HEK293T (cell line): Measurements from ENCODE around the gene VWA1.

ENCODE experiments used
- CTCF ChIA-PET: fragments of 350-600 bp; formaldehyde crosslinking; extraction: SDS; loops from one replicate; lab custom pipeline; 2021; ENCODE audit warnings: antibody characterized with exemption, inconsistent platforms; lab: Yijun Ruan, JAX
- POLR2A ChIA-PET: fragments of 350-600 bp; formaldehyde crosslinking; extraction: SDS; loops from one replicate; lab custom pipeline; 2020; ENCODE audit warnings: antibody characterized with exemption, inconsistent platforms; lab: Yijun Ruan, JAX
- DNase-seq: peaks from one replicate; pipeline ENCODE4 v3.0.0; 2012; ENCODE audit warnings: mixed read lengths; ENCODE audit errors: extremely low spot score
- ARNT ChIP-seq: fragments of 450-650 bp; IDR thresholded peaks from 2 replicates; pipeline ENCODE4 v1.6.1; 2017; ENCODE audit warnings: mild to moderate bottlenecking
- BHLHE40 ChIP-seq: fragments of 450-650 bp; IDR thresholded peaks from 2 replicates; pipeline ENCODE4 v1.6.1; 2016; ENCODE audit warnings: mild to moderate bottlenecking, moderate library complexity, borderline replicate concordance
- CTBP1 ChIP-seq: fragments of 450-650 bp; IDR thresholded peaks from 2 replicates; pipeline ENCODE4 v1.6.1; 2016; ENCODE audit warnings: borderline replicate concordance
- ELF4 ChIP-seq: fragments of 450-650 bp; IDR thresholded peaks from 2 replicates; pipeline ENCODE4 v1.6.1; 2017; ENCODE audit warnings: antibody characterized with exemption
- FOXA1 ChIP-seq: fragments of 450-650 bp; IDR thresholded peaks from 2 replicates; pipeline ENCODE4 v1.6.1; 2016; ENCODE audit warnings: mild to moderate bottlenecking
- FOXK2 ChIP-seq: fragments of 450-650 bp; IDR thresholded peaks from 2 replicates; pipeline ENCODE4 v1.6.1; 2016; ENCODE audit warnings: mild to moderate bottlenecking
- FOXM1 ChIP-seq: fragments of 450-650 bp; IDR thresholded peaks from 2 replicates; pipeline ENCODE4 v1.6.1; 2017; ENCODE audit warnings: mild to moderate bottlenecking, borderline replicate concordance
- HDGF ChIP-seq: fragments of 450-650 bp; IDR thresholded peaks from 2 replicates; pipeline ENCODE4 v1.6.1; 2017; ENCODE audit warnings: antibody characterized with exemption, borderline replicate concordance
- L3MBTL2 ChIP-seq: fragments of 450-650 bp; conservative IDR thresholded peaks from 2 replicates; pipeline ENCODE4 v1.6.1; 2016; ENCODE audit warnings: mild to moderate bottlenecking
- LEF1 ChIP-seq: fragments of 450-650 bp; IDR thresholded peaks from 2 replicates; pipeline ENCODE4 v1.6.1; 2017; ENCODE audit warnings: mild to moderate bottlenecking, borderline replicate concordance
- NFRKB ChIP-seq: fragments of 450-650 bp; IDR thresholded peaks from 2 replicates; pipeline ENCODE4 v1.6.1; 2016; ENCODE audit warnings: mild to moderate bottlenecking, moderate library complexity
- PKNOX1 ChIP-seq: fragments of 450-650 bp; IDR thresholded peaks from 2 replicates; pipeline ENCODE4 v1.6.1; 2016
- SP1 ChIP-seq: fragments of 450-650 bp; IDR thresholded peaks from 2 replicates; pipeline ENCODE4 v1.6.1; 2017
- SUZ12 ChIP-seq: fragments of 450-650 bp; IDR thresholded peaks from 2 replicates; pipeline ENCODE4 v1.6.1; 2016; ENCODE audit warnings: mild to moderate bottlenecking
- TARDBP ChIP-seq: fragments of 450-650 bp; IDR thresholded peaks from 2 replicates; pipeline ENCODE4 v1.6.1; 2016
- ZNF384 ChIP-seq: fragments of 450-650 bp; IDR thresholded peaks from 2 replicates; pipeline ENCODE4 v1.6.1; 2016

VWA1 gene

GRCh38 chr1:1425426-1425752 lies 10.1 kb upstream of the VWA1 start:
- no peak for TF ChIP-seq L3MBTL2
- no peak for TF ChIP-seq BHLHE40
- no peak for TF ChIP-seq NFRKB
- TF ChIP-seq ARNT = no peak
- TF ChIP-seq SUZ12 = no peak
- no peak for TF ChIP-seq LEF1
- no peak for TF ChIP-seq PKNOX1
- TF ChIP-seq ZNF384 = no peak
- no peak for TF ChIP-seq FOXK2
- no peak for DNase-seq
- ChIA-PET CTCF (interaction anchor here (0.6 kb wide), 1 partner anchor 9 kb away, joined by 3 read pairs; no protein-coding TSS in a partner anchor), POLR2A (interaction anchor here (1.0 to 1.3 kb wide), 2 partner anchors 12 to 18 kb away, joined by 3 to 6 read pairs; partner anchors contain the start of gene MRPL20)

- DNase-seq = no peak
- no peak for TF ChIP-seq LEF1
- no peak for TF ChIP-seq ELF4
- TF ChIP-seq FOXM1 = no peak
- no peak for TF ChIP-seq SUZ12
- no peak for TF ChIP-seq CTBP1
- no peak for TF ChIP-seq HDGF
- no peak for TF ChIP-seq ARNT
- TF ChIP-seq SP1 = no peak
- no peak for TF ChIP-seq FOXK2
- no peak for TF ChIP-seq BHLHE40
- no peak for TF ChIP-seq TARDBP
- no peak for TF ChIP-seq FOXA1
- no peak for TF ChIP-seq PKNOX1
- TF ChIP-seq L3MBTL2 = no peak
- TF ChIP-seq NFRKB = no peak
- ChIA-PET CTCF (interaction anchor here (0.6 kb wide), 1 partner anchor 10 kb away, joined by 3 read pairs; no protein-coding TSS in a partner anchor), POLR2A (interaction anchor here (1.3 kb wide), 1 partner anchor 18 kb away, joined by 6 read pairs; the partner anchor contains the start of gene MRPL20)
Measured at GRCh38 chr1:1425753-1426495, 9.6 kb upstream of the VWA1 start.

- TF ChIP-seq ZNF384 (no peak), LEF1 (no peak), NFRKB (no peak), FOXM1 (no peak), HDGF (no peak), BHLHE40 (no peak), ARNT (no peak), PKNOX1 (no peak), CTBP1 (no peak), ELF4 (no peak), FOXA1 (no peak), FOXK2 (no peak), TARDBP (no peak), SUZ12 (no peak)
- DNase-seq = peak; percentile 10
- POLR2A ChIA-PET = interaction anchor here (1.3 kb wide), 1 partner anchor 19 kb away, joined by 6 read pairs; the partner anchor contains the start of gene MRPL20
- CTCF ChIA-PET = no interaction called here
Measured at GRCh38 chr1:1426496-1427105, 8.9 kb upstream of the VWA1 start.

- CTCF ChIA-PET = no interaction called here
- TF ChIP-seq SUZ12 (no peak), BHLHE40 (no peak), ZNF384 (no peak), ELF4 (no peak), FOXA1 (no peak), FOXK2 (no peak), NFRKB (no peak), FOXM1 (no peak), L3MBTL2 (no peak), LEF1 (no peak), TARDBP (no peak), CTBP1 (no peak), ARNT (no peak), PKNOX1 (no peak), SP1 (no peak), HDGF (no peak)
- DNase-seq = peak; percentile 17
- POLR2A ChIA-PET = no interaction called here
Measured at GRCh38 chr1:1427106-1427819, 8.2 kb upstream of the VWA1 start.

GRCh38 chr1:1427820-1428148 lies 7.7 kb upstream of the VWA1 start:
- POLR2A ChIA-PET = no interaction called here
- no peak for DNase-seq
- TF ChIP-seq ZNF384 (no peak), FOXK2 (no peak), SUZ12 (no peak), HDGF (no peak), PKNOX1 (no peak), ELF4 (no peak), FOXA1 (no peak), NFRKB (no peak), CTBP1 (no peak), ARNT (no peak), BHLHE40 (no peak), SP1 (no peak), FOXM1 (no peak), TARDBP (no peak), L3MBTL2 (no peak), LEF1 (no peak)
- CTCF ChIA-PET = no interaction called here
